Prostate gland (tissue), 2 donors: Measurements from ENCODE around the gene AANAT. TPM values are rescaled to one million over a fixed set of nuclear protein-coding genes. Genes with fewer than 3 reads are reported as not detected.

ENCODE experiments used
- DNase-seq: peaks from one replicate; pipeline ENCODE4 v3.0.0-alpha.2; 2019; ENCODE audit warnings: low spot score
- H3K27ac ChIP-seq, 2 donors: fragments of 200-600 bp; sonication (generic); 2 replicates each; pipeline ENCODE4 v1.5.1; 2017 to 2019
- H3K27me3 ChIP-seq: fragments of 200-600 bp; sonication (generic); replicated peaks from 2 replicates; pipeline ENCODE4 v1.5.1; 2019; ENCODE audit not compliant: insufficient read depth
- H3K36me3 ChIP-seq, 2 donors: fragments of 200-600 bp; sonication (generic); 1 replicate in 1 of 2; 2 replicates in 1 of 2; pipeline versions ENCODE4 v1.5.1 to v1.8.1; 2017 to 2019
- H3K4me1 ChIP-seq: fragments of 200-600 bp; sonication (generic); replicated peaks from 2 replicates; pipeline ENCODE4 v1.5.1; 2019
- H3K4me3 ChIP-seq, 2 donors: fragments of 200-600 bp; sonication (generic); 2 replicates each; pipeline ENCODE4 v1.5.1; 2017 to 2019
- H3K9me3 ChIP-seq: fragments of 200-600 bp; sonication (generic); 2 replicates; pipeline ENCODE4 v1.5.1; 2017
- CTCF ChIP-seq, 4 experiments: fragments of 200-600 bp in 2 of 4; fragments of 450-650 bp in 2 of 4; sonication (generic) in 2 of 4; IDR thresholded peaks; 1 replicate in 3 of 4; 2 replicates in 1 of 4; pipeline ENCODE4 v1.5.1; 2016 to 2019; ENCODE audit warnings: antibody characterized with exemption in 4 of 4, mild to moderate bottlenecking in 2 of 4, moderate library complexity in 2 of 4
- POLR2A ChIP-seq: fragments of 450-650 bp; IDR thresholded peaks from one replicate; pipeline ENCODE4 v1.6.1; 2016; ENCODE audit warnings: antibody characterized with exemption, mild to moderate bottlenecking
- POLR2AphosphoS5 ChIP-seq: sonication (generic); formaldehyde crosslinking; IDR thresholded peaks from one replicate; pipeline ENCODE4 v1.6.1; 2017; ENCODE audit warnings: antibody characterized with exemption
- WGBS: methylation state at CpG from one replicate; pipeline ENCODE4 v1.1.5; 2018; 5-methylcytosine and 5-hydroxymethylcytosine counted together
- intact Hi-C: fragments of 100-400 bp; cut with DNase I; formaldehyde crosslinking; loops from one replicate; pipeline ENCODE4 v1.14.2; 2022
- total RNA-seq, 2 donors: library from RNA; depleted of rRNA; stranded (reverse); fragments of >200 nt; gene quantifications; one replicate each; pipeline ENCODE4 v1.1.0, GENCODE V29; 2016

Gene AANAT
- total RNA-seq, 2 donors from 2014 or later: not detected

GRCh38 chr17:76440751-76441362 is 26.5 kb upstream of the AANAT start:
- no peak for DNase-seq

GRCh38 chr17:76441686-76442340 is 25.6 kb upstream of the AANAT start:
- Histone ChIP-seq H3K27ac (no peak overlapping the region), H3K36me3 (no peaks in the 10 kb centered on the region), H3K4me3 (no peak overlapping the region), H3K4me1 (peaks cover 2% of the 10 kb centered on the region), H3K9me3 (no peaks in the 10 kb centered on the region), H3K27me3 (no peaks in the 10 kb centered on the region)
- TF ChIP-seq POLR2AphosphoS5: no peak
- no peak for TF ChIP-seq POLR2A
- no peak for TF ChIP-seq CTCF (IDR thresholded peaks at IDR 0.05)
- no peak for DNase-seq
- 81% methylated on average over 13 of the region's 13 CpGs for WGBS
- intact Hi-C loops: no loop called here

More at GRCh38 chr17:76440751-76441362, 26.5 kb upstream of the AANAT start:
- no peaks in the 10 kb centered on the region for H3K27me3 ChIP-seq
- intact Hi-C loops: no loop called here
- no peaks in the 10 kb centered on the region for H3K4me1 ChIP-seq
- no peak for TF ChIP-seq POLR2A
- no peak for TF ChIP-seq CTCF (IDR thresholded peaks at IDR 0.05)
- TF ChIP-seq POLR2AphosphoS5: no peak
- no peaks in the 10 kb centered on the region for H3K9me3 ChIP-seq
- no peaks in the 10 kb centered on the region for H3K36me3 ChIP-seq
- no peak overlapping the region for H3K27ac ChIP-seq
- 92% methylated on average over 2 of the region's 2 CpGs for WGBS
- H3K4me3 ChIP-seq: no peak overlapping the region

GRCh38 chr17:76442341-76443338 is 24.8 kb upstream of the AANAT start:
- WGBS: 88% methylated on average over 8 of the region's 8 CpGs

More at GRCh38 chr17:76442341-76443338, 24.8 kb upstream of the AANAT start:
- peaks cover 4% of the 10 kb centered on the region for H3K4me1 ChIP-seq
- intact Hi-C loops: no loop called here
- no peak for DNase-seq
- no peak for TF ChIP-seq POLR2A
- TF ChIP-seq CTCF (IDR thresholded peaks at IDR 0.05): no peak
- TF ChIP-seq POLR2AphosphoS5: no peak
- H3K4me3 ChIP-seq: no peak overlapping the region
- no peaks in the 10 kb centered on the region for H3K9me3 ChIP-seq
- no peaks in the 10 kb centered on the region for H3K36me3 ChIP-seq
- H3K27me3 ChIP-seq: no peaks in the 10 kb centered on the region
- H3K27ac ChIP-seq: no peak overlapping the region
